ENCODE measurements around the gene MAN2B2.
A peak's percentile ranks its signal among the peaks of the same experiment; 100 is the strongest.

GRCh38 chr4:6663596-6664393 lies 88.8 kb downstream of the MAN2B2 start:
- TF ChIP-seq CTCF (IDR thresholded peaks at IDR 0.05; ENCODE audit: insufficient read depth, low read depth, low read length) (no peak), EZH2 (IDR thresholded peaks at IDR 0.05; ENCODE audit: insufficient read depth, low read length) (peak; percentile 87)

Measured in astrocyte (in vitro differentiated cells and primary cell).